ENCODE measurements around the gene FOXE1. TPM values are rescaled to one million over a fixed set of nuclear protein-coding genes. Genes with fewer than 3 reads are reported as not detected.

Gene FOXE1
- total RNA-seq, 1 experiment from 2014 or later: not detected

DNA sequence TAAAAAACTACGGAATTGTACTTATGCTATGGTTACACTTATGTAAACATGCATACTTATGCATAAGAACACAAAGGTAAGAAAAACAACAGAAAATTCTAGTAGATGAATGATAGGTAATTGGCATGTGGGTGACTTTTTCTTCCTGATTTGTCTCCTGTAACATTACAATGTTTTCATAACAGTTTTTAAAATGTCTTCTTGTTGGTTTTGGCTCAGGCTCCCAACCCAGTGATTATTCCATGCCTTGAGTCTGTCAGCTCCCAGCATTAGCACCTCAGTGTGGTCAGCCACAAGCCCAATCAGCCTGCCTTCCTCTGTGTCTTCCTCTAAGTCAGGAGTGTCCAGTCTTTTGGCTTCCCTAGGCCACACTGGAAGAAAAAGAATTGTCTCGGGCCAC lies 7.9 kb upstream of the FOXE1 start:
- peaks cover 82% of the 10 kb centered on the region for H3K27me3 Mint-ChIP-seq (ENCODE audit: low read depth)

More for the DNA sequence above, 7.9 kb upstream of the FOXE1 start:
- Histone ChIP-seq H3K4ac (ENCODE audit: low read depth, low read length) (no peak overlapping the region), H4K20me1 (ENCODE audit: control insufficient read depth, insufficient read depth, insufficient read length) (no peaks in the 10 kb centered on the region), H3K79me1 (ENCODE audit: insufficient read depth, low read depth, low read length, poor library complexity, severe bottlenecking) (no peaks in the 10 kb centered on the region), H3K9me3 (ENCODE audit: control insufficient read depth, low read depth, low read length) (no peaks in the 10 kb centered on the region), H4K5ac (ENCODE audit: insufficient read length, low read depth, low read length) (no peak overlapping the region), H3K23ac (ENCODE audit: insufficient read length, low read depth, low read length) (no peak overlapping the region), H3K27ac (ENCODE audit: insufficient read length, low read depth, low read length) (no peak overlapping the region), H3K4me2 (ENCODE audit: insufficient read depth, insufficient read length, low read length) (no peak overlapping the region), H3K9ac (ENCODE audit: extremely low read depth, insufficient read length, low read length) (no peak overlapping the region), H2BK12ac (ENCODE audit: insufficient read length, low read depth, low read length) (no peak overlapping the region), H3T11ph (ENCODE audit: low read length) (no peak overlapping the region), H3K23me2 (ENCODE audit: insufficient read length, low read depth, low read length, poor library complexity, severe bottlenecking) (peaks cover 12% of the 10 kb centered on the region), H2BK20ac (ENCODE audit: low read depth, low read length, poor library complexity, severe bottlenecking) (no peak overlapping the region), H2BK120ac (ENCODE audit: low read depth, low read length, poor library complexity, severe bottlenecking) (no peak overlapping the region), H3K14ac (ENCODE audit: insufficient read depth, low read length) (no peak overlapping the region), H3K18ac (ENCODE audit: insufficient read length, low read depth, low read length) (no peak overlapping the region), H2AK5ac (ENCODE audit: insufficient read length, low read length) (no peak overlapping the region), H2BK15ac (ENCODE audit: low read depth, low read length) (no peak overlapping the region), H3K56ac (ENCODE audit: insufficient read length, low read depth, low read length) (no peak overlapping the region), H2AFZ (ENCODE audit: low read length) (no peak overlapping the region), H4K91ac (ENCODE audit: insufficient read length, low read depth, low read length) (no peak overlapping the region), H2BK5ac (ENCODE audit: insufficient read length, low read length) (no peak overlapping the region), H3K27me3 (ENCODE audit: insufficient read depth, low read length) (peaks cover 45% of the 10 kb centered on the region), H3K79me2 (ENCODE audit: insufficient read depth, low read length) (no peaks in the 10 kb centered on the region), H4K8ac (replicated peaks; ENCODE audit: insufficient read length, low read depth, low read length) (no peak overlapping the region), H3K4me1 (ENCODE audit: insufficient read depth, low read length) (peaks cover 4% of the 10 kb centered on the region; the same call in 1 of the 2 replicates)
- peaks cover 14 to 29% of the 10 kb centered on the region in 2 experiments for H3K4me1 Mint-ChIP-seq
- H3K9me3 Mint-ChIP-seq: no peaks in the 10 kb centered on the region; a peak in 2 of 5 replicates
- WGBS (ENCODE audit: extremely low coverage, insufficient read length, low lambda C conversion rate): no CpG with 5 or more reads among the region's 2 CpGs
- H3K27ac Mint-ChIP-seq: no peak overlapping the region
- H3K36me3 Mint-ChIP-seq (ENCODE audit: insufficient read depth in 1 of 3, low read depth in 3 of 3): no peaks in the 10 kb centered on the region; a peak in 1 of 7 replicates
- no peak for TF ChIP-seq CTCF (conservative IDR thresholded peaks at IDR 0.05)
- no peak overlapping the region; a peak in 1 of 5 replicates for H3K4me3 Mint-ChIP-seq
- DNase-seq: no peak
